Left ventricle myocardium superior (tissue), 1 donor: ENCODE data around the gene ABCC10. TPM values are rescaled to one million over a fixed set of nuclear protein-coding genes. Genes with fewer than 3 reads are reported as not detected.
A peak's percentile ranks its signal among the peaks of the same experiment; 100 is the strongest.
"Not testable (repeated sequence)": the region's sequence is repeated elsewhere in the genome, so short reads cannot be mapped to it uniquely, and the experiment has no call there.

Source experiments
- ATAC-seq: fragments of 200-7000 bp; cut with Tn5 transposase; one replicate; pipeline ENCODE4 v1.9.1; 2020; ENCODE audit warnings: mild to moderate bottlenecking, moderate library complexity
- DNase-seq: peaks from one replicate; pipeline ENCODE4 v3.0.0-alpha.2; 2020
- intact Hi-C: fragments of 100-400 bp; cut with micrococcal nuclease; formaldehyde crosslinking; loops from one replicate; pipeline ENCODE4 v1.11.0; 2022
- long read RNA-seq: library from polyadenylated mRNA; unstranded; transcript quantifications from one replicate; pipeline ENCODE4 v2.0.0, GENCODE V29; 2021
- total RNA-seq: library from RNA; stranded (reverse); fragmentation: NEBNext Ultra II Directional; extraction: Animal tissue kit (Norgen Biotek cat#: 25700); gene quantifications from one replicate; pipeline ENCODE4 v1.2.1, GENCODE V29; 2021
- donor health status: DM: no; HTN: yes; CAD: no; lungs with severe emphysema.

The ABCC10 gene, protein sequence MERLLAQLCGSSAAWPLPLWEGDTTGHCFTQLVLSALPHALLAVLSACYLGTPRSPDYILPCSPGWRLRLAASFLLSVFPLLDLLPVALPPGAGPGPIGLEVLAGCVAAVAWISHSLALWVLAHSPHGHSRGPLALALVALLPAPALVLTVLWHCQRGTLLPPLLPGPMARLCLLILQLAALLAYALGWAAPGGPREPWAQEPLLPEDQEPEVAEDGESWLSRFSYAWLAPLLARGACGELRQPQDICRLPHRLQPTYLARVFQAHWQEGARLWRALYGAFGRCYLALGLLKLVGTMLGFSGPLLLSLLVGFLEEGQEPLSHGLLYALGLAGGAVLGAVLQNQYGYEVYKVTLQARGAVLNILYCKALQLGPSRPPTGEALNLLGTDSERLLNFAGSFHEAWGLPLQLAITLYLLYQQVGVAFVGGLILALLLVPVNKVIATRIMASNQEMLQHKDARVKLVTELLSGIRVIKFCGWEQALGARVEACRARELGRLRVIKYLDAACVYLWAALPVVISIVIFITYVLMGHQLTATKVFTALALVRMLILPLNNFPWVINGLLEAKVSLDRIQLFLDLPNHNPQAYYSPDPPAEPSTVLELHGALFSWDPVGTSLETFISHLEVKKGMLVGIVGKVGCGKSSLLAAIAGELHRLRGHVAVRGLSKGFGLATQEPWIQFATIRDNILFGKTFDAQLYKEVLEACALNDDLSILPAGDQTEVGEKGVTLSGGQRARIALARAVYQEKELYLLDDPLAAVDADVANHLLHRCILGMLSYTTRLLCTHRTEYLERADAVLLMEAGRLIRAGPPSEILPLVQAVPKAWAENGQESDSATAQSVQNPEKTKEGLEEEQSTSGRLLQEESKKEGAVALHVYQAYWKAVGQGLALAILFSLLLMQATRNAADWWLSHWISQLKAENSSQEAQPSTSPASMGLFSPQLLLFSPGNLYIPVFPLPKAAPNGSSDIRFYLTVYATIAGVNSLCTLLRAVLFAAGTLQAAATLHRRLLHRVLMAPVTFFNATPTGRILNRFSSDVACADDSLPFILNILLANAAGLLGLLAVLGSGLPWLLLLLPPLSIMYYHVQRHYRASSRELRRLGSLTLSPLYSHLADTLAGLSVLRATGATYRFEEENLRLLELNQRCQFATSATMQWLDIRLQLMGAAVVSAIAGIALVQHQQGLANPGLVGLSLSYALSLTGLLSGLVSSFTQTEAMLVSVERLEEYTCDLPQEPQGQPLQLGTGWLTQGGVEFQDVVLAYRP (N-terminal part only)
- total RNA-seq: 11.5 TPM
- long read RNA-seq, partial matches to known transcripts: 7 of 9 reads
- long read RNA-seq, other reads (novel, unspliced or antisense): 2 of 9 reads

DNA sequence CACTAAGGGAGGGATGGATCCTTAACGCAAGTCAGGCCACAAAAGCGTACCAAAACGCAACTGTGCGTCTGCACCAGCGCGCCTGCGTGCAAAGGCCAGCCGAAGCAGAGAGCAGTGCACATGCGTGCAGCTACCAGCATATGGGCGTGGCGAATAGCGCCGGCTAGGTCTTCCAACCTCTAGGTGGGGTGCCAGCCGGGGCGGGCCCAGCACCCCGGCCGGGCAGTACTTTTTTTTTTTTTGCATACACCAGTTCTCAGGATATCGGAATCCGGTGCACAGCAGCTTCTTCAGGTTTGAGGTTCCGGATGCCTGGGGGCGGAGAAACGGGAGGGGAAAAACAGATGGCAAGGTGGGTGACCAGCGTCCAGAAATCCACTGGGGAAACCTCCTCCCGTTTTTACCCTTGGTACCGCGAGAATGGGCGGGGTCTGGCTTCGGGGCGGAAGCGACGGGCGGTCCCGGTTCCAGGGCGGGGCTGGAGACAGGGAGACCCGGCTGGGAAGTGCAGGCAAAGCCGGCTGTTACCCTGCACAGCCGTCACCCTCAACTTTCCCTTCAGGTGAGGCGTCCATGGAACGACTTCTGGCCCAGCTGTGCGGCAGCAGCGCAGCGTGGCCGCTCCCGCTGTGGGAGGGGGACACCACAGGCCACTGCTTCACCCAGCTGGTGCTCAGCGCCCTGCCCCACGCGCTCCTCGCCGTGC, at the start of gene ABCC10:
ABCC10 (plus strand) TSS at position 136 of the 706 bp plus-strand sequence; CDS start at position 574, 438 bp downstream.
- intact Hi-C loops: no loop called here
- DNase-seq (peak; percentile 97), ATAC-seq (peak; percentile 99)

DNA sequence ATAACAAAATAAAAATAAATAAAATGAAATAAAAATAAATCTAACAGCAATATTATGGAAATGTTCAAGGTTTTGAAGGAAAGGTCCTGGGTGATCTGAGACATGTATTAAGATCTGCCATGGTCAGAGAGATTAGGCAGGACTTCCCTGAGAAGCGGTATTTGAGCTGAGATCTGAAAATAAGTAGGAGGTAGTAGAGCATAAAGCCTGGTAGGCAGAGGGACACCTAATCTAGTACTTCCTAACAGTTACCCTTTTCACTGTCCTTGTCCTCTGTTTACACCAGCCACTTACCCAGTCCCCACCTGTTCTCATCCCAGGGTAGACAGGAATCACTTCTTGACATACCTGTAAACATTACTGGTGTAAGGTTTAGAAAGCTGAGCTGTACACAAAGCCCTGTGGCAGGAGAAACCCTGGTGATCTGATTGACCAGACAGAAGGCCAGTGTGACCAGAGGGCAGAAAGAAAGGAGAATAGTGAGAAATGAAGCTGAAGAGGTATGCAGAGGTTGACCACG, 49.6 kb upstream of the ABCC10 start:
- DNase-seq (no peak), ATAC-seq (no peak)
- intact Hi-C loops: no loop called here

DNA sequence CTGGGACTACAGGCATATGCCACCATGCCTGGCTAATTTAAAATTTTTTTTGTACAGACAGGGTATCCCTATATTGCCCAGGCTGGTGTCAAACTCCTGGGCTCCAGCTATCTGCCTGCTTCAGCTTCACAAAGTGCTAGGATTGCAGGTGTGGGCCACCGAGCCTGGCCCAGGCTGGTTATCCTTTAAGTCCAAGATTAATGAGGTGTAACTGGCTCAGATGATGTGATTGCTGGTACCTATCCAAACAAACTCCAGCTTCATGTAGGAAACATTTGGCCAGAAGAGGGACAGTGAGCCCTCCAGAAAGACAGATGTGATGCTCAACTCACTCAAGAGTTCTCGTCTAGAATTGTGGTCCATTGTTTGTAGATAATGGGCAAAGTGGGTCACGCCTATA, 48.7 kb upstream of the ABCC10 start:
- no peak for DNase-seq
- intact Hi-C loops: no loop called here
- no peak for ATAC-seq

DNA sequence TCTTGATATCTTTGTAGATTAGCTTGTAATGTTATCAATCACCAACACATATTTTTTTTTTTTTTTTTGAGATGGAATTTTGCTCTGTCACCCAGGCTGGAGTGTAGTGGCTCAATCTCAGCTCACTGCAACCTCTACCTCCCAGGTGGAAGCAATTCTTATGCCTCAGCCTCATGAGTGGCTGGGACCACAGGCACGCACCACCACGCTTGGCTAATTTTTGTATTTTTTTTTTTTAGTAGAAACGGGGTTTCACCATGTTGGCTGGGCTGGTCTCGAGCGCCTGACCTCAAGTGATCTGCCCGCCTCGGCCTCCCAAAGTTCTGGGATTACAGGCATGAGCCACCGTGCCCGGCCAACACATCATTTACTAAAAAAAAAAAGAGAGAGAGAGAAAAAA, 46.5 kb upstream of the ABCC10 start:
- not testable (repeated sequence) for DNase-seq, ATAC-seq
- intact Hi-C loops: loop anchor here (10.0 kb wide), 1 partner anchor 114 kb away; no protein-coding TSS in a partner anchor

DNA sequence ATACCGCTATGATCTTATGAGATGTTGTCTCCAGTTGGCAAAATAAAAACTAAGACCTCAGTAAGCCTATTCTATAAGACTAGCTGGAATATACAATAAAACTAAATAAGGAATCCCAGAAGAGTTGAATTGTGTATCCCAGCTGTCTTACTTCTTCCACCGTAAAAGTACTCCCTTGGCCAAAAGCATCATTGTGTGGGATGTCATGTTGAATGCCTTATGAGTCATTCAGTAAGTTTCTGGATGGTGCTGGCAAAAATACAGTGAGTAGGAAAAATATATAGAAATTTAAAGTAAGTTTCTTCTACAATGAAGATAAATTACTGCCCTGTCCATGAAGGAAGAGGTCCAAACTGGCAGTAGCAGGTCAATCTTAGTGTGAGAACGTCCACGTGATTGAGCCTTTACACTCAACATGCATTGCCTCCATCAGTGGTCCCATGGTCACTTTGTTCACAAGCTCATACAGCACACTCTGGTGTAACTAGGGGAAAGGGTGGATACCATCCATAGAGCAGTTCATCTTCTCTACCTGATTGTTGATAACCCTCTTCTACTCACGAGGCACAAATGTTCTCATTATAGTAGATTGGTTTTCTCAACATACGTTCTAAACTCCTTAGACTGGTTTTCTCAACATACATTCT, 44.2 kb upstream of the ABCC10 start:
- ATAC-seq (no peak), DNase-seq (no peak)
- intact Hi-C loops: loop anchor here (10.0 kb wide), 1 partner anchor 112 kb away; no protein-coding TSS in a partner anchor

DNA sequence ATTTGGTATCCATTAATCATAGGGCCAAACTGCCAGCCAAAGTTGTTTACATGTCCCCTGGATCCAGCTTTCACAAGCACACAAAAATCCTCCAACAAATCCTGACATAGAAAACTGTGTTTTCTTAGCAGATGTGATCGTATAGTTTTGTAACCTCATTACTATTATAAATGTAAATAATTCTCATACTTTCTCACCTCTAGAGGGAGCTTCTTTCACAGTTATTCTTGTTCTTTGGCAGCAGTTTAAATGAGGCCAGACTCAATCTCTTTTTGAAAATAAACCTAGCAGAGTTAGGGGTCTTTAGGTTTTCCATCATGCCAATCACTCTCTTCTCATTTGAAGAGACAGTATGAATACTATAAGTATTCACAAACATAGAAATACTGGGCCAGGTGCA, 40.8 kb upstream of the ABCC10 start:
- ATAC-seq (no peak), DNase-seq (no peak)
- intact Hi-C loops: loop anchor here (10.0 kb wide), 1 partner anchor 108 kb away; no protein-coding TSS in a partner anchor

DNA sequence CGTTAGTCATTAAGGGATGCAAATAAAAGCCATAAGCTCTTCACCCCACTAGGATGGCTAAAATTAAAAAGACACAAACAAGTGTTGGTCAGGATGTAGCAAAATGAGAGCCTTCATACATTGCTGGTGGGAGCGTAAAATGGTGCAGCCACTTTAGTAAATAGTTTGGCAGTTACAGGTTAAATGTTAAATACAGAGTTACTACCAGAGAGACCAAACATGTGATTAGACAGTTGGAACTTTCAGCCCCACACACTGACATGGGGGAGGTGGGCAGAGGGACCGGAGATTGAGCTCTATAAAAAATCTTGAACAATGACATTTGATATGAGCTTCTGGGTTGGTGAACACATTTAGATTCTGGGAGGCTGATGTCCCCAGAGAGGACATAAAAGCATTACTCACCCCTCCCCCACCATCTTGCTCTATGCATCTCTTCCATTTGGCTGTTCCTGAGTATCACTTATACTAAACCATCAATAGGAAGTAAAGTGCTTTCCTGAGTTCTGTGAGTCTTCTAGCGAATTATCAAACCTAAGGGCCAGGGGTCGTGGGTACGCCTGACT, 37.5 kb upstream of the ABCC10 start:
- ATAC-seq: no peak
- intact Hi-C loops: loop anchor here (10.0 kb wide), 1 partner anchor 105 kb away; no protein-coding TSS in a partner anchor

DNA sequence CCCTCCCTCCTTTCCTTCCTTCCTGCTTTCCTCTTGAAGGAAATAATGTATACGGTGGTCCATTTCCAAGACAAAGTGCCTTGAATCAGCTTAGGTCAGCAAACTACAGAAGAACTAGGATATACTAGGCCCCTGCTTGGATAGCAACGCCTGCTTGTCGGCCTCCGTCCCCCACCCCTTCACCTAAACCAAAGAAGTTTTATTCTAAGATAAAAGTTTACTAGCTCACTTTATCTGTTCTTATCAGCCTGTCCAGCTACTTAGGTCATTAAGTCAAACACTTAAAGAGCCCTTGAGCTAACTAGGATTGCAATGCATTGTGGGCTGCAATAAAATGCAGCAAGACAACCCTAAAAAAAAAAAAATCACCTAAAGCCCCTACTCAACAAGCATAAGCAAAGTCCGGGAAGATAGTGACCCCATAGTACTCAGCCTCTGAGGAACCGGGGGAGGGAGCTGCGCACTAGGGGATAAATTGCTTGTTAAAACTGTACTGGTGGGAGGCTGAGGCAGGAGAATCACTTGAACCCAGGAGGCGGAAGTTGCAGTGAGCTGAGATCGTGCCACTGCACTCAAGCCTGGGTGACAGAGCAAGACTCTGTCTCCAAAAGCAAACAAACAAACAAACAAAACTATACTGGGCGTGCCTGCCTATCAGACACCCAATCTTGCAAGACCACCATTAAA, 36.4 kb upstream of the ABCC10 start:
- ATAC-seq, DNase-seq, intact Hi-C loops: not testable (repeated sequence)

More for the DNA sequence above, 37.5 kb upstream of the ABCC10 start:
- no peak for DNase-seq

DNA sequence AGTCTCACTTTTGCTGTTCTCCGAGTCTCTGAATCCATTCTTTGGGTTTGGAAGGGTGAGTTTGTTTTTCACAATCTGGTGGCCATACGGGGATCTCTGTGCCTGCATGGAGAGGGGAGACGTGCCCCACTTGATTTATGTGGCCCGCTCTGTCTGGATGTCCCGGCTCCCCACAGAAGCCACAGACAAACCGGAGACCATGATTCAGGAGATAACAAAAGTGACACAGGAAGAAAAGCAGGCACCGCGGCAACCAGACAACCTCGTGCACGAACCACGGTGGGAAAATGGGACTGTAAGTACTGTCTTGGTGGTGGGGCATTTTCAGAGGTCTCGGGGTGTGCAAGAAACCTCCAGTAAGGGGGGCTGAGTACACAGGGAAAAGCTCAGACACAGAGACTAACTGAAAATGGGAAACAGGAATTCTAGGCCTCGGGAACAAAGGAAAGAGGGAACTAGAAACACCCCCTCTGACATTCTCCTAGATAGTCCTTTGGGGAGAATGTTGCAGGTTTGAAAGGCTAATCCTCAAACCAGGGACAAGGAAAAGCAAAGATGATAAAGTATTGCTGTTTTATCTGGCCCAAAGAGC, 35.8 kb upstream of the ABCC10 start:
- no peak for DNase-seq
- no peak for ATAC-seq
- intact Hi-C loops: no loop called here

DNA sequence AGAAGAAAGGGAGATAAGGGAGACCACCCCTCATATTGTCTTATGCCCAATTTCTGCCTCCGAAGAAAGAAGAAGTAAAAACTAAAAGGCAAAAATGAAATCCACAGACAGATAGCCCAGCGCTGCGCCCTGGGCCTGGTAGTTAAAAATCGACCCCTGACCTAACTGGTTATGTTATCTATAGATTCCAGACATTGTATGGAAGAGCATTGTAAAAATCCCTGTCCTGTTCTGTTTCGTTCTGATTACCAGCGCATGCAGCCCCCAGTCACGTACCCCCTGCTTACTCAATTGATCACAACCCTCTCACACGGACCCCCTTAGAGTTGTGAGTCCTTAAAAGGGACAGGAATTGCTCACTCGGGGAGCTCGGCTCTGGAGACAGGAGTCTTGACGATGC, 34.2 kb upstream of the ABCC10 start:
- intact Hi-C loops, DNase-seq, ATAC-seq: not testable (repeated sequence)

DNA sequence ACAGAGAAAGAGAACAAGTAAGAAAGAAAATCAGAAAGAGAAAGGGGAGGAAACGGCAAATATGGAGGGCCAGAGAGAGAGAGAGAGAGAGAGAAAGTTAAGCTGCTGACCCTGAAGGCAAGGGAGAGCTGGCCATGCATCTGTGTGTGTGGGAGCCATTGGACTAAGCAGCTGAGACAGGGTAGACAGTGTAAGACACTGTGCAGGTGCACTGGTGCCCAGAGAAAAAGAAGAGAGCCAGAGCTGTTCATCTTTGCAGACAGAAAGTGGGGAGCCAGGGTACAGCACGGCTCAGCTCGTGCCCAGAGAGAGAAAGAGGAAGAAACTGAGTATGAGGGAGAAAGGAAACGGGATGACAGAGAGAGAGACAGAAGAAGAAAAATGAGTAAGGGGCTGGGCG, 33.7 kb upstream of the ABCC10 start:
- ATAC-seq: no peak
- intact Hi-C loops: no loop called here
- no peak for DNase-seq

DNA sequence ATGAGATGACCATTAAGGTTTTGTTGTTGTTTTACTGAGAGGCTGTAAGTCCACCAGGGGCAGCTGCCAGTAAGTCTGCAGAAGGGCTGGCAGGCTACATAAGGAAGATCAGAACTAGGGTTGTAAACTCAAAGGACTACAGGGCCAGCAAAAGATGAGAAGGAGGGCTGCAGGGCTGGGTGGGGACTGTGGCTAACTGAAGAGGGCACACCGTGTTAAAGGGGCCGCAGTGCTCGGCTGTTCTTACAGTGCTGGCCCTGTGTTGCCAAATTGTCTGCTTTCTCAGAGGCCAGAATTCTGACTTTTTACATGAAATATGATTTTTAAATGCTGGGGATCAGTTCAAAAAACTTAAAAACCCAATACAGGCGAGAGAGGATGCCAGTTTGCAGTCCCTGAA, 32.4 kb upstream of the ABCC10 start:
- ATAC-seq: no peak
- DNase-seq: no peak
- intact Hi-C loops: no loop called here

DNA sequence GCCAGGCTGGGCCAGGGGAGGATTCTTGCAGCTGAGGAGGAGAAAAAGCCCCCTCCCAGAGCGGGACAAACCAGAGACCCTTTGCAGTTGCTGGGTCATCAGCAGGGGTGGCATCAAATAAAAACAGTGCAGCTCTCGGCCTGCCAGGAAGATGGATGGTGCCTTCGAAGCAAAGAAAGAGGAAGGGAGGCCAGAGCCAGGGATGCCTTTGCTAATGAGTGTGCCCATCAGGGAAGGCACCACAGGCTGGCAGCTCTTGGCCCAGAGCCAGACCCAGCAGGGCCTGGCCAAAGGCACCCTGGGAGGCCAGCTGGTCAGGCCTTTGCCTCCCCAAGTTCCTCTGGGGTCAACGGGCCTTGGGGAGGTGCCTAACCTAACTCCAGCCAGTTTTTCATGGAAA, 31.6 kb upstream of the ABCC10 start:
- DNase-seq (peak; percentile 47), ATAC-seq (peak; percentile 43)
- intact Hi-C loops: no loop called here

DNA sequence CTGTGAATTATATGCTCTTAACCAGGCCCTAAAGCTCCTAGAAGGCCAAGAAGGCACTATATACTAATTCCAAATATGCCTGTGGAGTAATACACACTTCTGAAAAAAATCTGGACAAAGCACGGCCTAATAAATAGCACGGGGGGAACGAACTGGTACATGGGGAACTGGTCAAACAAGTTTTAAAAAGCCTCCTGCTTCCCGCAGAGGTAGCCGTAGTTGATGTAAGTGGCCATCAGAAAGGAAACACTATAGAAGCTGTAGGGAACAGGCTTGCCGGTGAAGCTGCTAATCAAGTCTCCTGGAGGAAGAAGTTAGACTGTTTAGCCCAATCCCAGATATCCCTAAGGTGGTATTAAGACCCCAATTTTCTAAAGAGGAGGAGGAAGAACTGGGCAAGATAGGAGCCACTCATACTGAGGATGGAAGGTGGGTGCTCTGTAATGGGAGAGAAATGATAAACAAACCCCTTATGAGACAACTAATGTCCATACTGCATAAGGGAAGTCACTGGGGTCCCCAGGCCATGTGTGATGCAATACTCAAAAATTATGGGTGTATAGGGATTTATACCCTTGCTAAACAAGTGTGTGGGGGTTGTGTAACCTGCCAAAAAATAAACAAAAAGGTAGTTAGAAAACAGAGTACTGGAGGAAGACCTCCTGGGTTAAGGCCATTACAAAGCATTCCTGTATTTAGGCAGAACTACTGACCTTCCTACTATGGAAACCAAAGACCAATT, 30.8 kb upstream of the ABCC10 start:
- DNase-seq (no peak), ATAC-seq (no peak)
- intact Hi-C loops: no loop called here

DNA sequence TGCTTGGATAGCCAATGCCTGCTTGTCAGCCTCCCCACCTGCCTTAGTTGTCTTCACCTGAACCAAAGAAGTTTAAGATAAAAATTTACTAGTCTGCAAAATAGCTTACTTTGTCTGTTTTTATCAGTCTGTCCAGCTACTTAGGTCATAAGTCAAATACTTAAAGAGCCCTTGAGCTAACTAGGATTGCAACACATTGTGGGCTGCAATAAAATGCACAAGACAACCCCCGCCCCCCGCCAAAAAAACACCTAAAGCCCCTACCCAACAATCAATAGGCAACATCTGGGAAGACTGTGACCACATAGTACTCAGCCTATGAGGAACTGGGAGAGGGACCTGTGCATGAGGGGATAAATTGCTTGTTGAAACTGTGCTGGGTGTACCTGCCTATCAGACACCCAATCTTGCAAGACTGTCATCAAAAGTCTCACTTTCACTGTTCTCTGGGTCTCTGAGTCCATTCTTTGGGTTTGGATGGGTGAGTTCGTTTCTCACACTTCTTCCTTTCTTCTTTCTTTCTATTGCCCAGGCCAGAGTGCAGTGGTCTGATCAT, 27.3 kb upstream of the ABCC10 start:
- intact Hi-C loops: no loop called here
- ATAC-seq: no peak
- DNase-seq: no peak
